Glomerular endothelial cell (primary cell): ENCODE measurements around the gene PLG. TPM values are rescaled to one million over a fixed set of nuclear protein-coding genes. Genes with fewer than 3 reads are reported as not detected.
"Not testable (repeated sequence)": the region's sequence is repeated elsewhere in the genome, so short reads cannot be mapped to it uniquely, and the experiment has no call there.

Experiments
- DNase-seq: peaks from one replicate; pipeline ENCODE4 v3.0.0-alpha.2; 2011; ENCODE audit warnings: low read depth, low spot score; ENCODE audit errors: extremely low read depth
- total RNA-seq: library from RNA; depleted of rRNA; stranded (reverse); fragments of >200 nt; gene quantifications from 2 replicates; pipeline ENCODE4 v1.2.3, GENCODE V29; 2015

PLG gene
- total RNA-seq, result not detected in 2 replicates

DNA sequence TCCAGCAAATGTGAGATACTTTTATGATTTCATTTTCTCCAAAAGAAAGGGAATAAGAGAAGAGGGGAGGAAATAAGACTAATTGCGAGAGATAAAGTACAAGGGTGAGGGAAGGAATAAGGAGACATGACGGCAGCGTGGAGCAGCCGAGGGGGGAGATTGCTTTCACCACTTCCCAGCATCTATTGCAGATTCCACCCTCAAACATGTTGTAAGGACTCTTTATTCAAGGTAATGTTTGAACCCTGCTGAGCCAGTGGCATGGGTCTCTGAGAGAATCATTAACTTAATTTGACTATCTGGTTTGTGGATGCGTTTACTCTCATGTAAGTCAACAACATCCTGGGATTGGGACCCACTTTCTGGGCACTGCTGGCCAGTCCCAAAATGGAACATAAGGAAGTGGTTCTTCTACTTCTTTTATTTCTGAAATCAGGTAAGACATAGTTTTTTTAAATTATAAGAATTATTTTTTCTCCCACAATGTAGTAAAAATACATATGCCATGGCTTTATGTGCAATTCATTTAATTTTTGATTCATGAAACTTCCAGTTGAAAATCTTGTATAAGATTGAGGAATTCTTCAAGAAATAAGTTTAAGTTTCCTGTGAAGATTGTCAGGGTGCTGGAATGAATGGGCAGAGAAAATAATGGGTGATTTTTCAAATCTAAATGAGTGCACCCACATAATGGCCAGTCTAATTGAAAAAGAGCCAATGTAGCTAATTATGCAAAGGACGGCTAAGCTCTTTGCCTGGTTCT lies at the start of gene PLG:
PLG (plus strand) TSS at position 327 of the 763 bp plus-strand sequence; CDS start at position 388, 61 bp downstream.
- DNase-seq, result not testable (repeated sequence)

DNA sequence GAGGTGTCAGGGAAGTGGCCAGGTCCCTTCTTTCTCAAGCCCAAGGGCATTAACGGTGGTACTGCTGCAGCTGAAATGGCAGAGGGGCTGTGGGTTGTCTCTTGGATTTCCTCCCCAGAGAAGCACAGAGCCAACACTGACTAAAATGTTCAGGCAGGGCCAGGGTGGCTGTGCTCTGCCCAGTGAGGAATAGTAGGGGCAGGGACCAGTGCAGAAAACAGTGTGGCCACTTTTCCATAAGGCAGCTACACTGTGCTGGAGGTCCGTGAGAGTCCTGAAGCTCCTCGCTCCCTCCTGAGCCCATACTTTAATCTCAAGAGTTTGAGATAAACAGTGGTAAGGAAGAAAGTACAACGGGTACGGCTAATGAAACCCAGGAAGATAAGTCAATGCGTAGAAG lies 42.5 kb upstream of the PLG start:
- no peak for DNase-seq

DNA sequence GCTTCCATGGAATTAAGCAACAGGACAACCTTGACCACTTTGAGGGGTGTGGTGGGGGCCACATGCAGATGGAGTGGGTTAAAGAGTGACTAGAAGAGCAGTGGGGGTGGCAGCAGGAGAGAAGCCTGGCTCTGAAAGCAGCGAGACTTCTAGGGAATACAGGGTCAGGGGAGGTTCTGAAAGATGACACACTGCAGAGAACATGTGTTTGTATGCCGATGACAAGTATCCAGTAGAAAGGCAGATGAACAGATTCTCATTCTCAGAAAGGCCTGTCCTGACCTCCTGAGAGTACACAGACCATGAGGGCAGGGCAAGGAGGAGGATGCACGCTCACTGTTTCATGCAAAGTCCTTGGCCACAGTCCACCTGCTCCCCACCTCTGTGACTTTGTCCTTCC lies 40.8 kb upstream of the PLG start:
- no peak for DNase-seq

DNA sequence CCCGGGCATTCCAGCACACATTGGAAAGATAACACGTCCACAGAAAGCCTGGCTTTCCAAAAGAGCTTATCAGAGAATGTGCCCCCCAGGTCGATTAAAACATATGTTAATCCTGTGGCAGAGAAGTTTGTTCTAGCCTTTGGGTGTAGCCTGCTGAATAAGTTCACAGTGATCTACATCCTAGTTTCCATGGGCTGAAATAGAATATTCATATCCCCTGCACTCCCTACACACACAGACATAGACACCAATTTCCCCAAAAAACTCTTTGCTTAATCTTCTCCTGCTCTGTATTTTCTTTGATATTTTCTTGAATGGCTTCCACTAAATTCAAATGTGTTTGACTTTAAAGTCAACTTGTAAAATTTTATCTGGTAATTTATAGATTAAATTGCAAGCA lies 39.6 kb upstream of the PLG start:
- no peak for DNase-seq

DNA sequence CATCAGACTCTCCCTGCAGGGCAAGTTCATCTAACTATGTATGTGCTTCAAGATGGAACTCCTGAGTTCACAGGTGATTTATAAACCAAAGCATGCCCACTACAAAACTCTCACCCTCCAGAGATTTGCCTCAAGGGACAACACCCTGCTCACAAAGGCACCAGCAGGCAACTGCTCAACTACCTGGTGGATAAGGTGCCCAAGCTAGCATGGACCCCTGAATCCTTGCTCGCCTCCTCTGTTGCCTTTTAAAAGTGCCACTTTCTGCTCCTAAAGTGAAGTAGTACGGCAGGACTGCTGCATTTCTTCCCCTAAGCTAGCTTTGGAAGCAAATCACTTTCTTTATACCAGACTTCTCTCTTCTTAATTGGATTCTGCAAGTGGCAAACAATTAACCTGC lies 39.2 kb upstream of the PLG start:
- no peak for DNase-seq

DNA sequence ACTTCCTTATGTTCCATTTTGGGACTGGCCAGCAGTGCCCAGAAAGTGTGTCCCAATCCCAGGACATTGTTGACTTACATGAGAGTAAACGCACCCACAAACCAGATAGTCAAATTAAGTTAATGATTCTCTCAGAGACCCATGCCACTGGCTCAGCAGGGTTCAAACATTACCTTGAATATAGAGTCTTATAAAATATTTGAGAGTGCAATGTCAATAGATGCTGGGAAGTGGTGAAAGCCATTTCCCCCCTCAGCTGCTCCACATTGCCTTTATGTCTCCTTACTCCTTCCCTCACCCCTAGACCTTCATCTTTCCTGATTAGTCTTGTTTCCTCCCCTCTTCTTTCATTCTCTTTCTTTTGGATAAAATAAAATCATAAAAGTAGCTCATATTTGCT lies 37.8 kb upstream of the PLG start, which contains the start of gene LPA:
LPA (minus strand) TSS at position 78 of the 400 bp plus-strand sequence; CDS start at position 17, 61 bp downstream.
- not testable (repeated sequence) for DNase-seq

DNA sequence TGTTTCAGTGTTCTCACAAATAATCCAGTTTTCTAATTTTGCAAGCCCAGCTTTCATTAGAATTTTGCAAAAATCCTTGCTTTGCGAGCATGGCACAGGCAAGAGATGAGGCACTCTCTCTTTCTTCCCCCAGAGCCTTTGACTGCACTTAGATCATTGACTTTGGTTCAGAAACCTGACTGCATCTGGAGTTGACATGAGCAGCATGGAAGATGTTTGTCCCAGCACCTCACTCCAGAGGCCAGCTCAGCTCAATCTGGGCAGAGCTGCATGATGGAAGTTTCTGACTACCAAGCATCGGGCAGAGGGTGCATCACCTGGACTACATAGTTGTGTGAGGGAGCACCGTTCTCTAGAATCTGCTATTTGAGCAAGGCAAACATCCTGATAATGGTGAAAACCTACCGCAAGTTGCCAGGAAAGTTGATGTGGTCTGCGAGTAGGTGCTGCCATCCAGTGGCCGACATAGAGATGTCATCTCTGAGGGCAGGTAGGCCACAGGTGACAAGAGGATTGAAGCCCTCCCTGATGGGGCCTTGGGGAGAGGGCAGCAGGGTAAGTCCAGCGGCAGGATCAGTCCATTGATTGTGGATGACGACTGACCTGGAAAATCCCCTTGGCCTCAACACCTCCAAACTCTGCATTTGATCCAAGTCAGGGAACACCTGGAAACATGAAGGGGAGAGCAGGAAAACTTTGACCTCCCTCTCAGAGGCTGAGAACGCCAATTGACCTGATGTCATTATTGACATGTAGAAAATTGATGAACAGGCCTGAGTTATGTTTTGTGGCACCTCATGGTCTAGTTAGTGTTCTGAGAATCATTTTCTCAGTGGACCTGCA lies 34.2 kb upstream of the PLG start:
- no peak for DNase-seq

DNA sequence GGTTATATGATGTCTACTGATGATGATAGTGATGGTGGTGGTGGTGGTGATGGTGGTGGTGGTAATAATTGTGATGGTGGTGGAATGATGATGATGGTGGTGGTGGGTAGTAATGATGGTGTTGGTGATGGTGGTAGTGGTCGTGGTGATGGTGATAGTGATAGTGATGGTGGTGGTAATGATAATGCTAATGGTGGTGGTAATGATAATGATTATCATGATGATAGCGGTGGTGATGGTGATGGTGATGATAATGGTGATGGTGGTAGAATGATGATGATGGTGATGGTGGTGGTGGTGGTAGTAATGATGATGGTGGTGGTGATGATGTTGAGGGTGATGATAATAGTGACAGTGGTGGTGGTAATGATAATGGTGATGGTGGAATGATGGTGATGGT lies 33.5 kb upstream of the PLG start:
- no peak for DNase-seq

DNA sequence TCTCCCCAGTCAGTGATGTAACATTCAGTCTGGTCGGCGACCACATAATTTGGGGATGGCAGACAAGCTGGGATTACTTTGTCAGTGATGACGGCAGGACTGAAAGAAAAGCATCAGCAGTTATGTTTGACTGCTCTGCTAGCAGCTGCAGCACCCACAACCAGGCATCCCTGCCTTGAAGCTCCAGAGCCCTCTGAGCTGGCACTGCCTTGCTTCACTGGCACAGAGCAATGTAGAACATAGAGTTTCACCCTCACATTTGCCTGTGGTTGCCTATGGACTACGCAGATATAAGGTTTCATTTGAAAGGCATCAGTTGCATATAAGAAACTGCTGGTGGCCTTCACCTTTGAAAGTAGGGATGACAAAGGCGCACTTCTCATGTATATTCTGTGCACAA lies 25.6 kb upstream of the PLG start:
- DNase-seq, result not testable (repeated sequence)

DNA sequence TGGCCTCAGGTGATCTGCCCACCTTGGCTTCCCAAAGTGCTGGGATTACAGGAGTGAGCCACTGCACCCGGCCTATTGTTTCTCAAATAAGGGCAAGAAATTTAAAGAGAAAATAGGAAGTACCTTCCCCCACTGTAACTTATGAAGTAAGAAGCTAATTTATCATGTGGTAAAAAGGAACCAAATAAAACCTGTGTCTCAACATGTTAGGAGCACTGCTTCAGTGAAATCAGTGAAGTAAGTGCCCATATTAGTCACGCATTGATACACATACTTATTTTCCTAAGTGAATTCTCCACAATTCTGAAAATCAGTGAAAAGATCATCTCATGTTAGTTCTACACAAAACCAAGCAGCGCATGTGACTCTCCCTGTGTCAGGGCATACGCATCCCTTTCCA lies 23.8 kb upstream of the PLG start:
- DNase-seq, result no peak

DNA sequence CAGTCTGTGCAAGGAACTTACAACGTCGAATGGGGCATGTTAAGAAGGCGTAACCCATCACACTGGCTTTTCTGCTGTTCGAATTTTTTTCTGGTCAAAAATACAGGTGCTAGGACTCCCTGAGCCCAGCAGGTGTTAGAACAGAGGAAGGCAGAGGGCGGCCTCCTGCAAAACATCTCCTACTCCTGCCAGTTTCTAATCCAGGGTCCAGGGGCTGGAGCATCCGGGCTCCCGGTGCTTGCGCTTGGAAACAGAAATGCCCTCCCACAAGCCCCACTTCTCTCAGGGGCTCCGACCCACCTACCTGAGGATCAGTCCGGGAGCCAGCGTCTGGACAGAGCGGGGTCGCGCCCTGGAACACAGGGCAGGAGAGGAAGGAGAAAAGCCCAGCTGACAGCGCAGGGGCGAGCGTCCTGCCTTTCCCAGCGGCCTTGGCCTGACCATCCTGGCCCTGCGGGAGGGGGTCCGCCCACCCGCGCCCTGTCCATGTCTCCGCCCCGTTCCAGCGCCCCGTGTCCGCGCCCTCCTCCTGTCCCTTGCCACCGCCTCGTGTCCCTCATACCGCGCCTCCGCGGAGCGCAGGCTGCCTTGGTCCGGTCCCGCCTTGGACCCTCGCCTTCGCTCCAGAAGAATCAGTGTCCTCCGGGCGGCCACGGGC lies 23.2 kb upstream of the PLG start:
- DNase-seq, result no peak

DNA sequence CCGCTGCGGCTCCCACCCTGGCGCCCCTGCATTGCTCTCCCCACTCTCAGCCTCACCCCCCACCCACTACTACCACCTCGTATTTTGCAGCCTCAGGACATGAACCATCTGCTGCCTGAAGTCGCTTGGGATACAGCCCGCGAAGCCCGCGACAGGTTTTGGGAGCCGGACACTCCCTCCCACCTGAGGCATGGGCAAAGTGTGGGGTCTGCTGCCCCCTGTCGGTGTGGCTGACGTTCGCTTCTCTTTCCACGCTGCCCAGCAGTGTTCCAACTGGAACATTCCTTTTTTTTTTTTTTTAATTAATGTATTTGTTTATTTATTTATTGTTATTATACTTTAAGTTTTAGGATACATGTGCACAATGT lies 22.7 kb upstream of the PLG start:
- no peak for DNase-seq

DNA sequence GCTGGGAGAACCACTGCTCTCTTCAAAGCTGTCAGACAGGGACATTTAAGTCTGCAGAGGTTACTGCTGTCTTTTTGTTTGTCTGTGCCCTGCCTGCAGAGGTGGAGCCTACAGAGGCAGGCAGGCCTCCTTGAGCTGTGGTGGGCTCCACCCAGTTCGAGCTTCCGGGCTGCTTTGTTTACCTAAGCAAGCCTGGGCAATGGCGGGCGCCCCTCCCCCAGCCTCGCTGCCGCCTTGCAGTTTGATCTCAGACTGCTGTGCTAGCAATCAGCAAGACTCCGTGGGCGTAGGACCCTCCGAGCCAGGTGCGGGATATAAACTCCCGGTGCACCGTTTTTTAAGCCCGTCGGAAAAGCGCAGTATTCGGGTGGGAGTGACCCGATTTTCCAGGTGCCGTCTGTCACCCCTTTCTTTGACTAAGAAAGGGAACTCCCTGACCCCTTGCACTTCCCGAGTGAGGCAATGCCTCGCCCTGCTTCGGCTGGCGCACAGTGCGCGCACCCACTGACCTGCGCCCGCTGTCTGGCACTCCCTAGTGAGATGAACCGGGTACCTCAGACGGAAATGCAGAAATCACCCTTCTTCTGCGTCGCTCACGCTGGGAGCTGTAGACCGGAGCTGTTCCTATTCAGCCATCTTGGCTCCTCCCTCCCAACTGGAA lies 16.8 kb upstream of the PLG start:
- DNase-seq, result not testable (repeated sequence)

DNA sequence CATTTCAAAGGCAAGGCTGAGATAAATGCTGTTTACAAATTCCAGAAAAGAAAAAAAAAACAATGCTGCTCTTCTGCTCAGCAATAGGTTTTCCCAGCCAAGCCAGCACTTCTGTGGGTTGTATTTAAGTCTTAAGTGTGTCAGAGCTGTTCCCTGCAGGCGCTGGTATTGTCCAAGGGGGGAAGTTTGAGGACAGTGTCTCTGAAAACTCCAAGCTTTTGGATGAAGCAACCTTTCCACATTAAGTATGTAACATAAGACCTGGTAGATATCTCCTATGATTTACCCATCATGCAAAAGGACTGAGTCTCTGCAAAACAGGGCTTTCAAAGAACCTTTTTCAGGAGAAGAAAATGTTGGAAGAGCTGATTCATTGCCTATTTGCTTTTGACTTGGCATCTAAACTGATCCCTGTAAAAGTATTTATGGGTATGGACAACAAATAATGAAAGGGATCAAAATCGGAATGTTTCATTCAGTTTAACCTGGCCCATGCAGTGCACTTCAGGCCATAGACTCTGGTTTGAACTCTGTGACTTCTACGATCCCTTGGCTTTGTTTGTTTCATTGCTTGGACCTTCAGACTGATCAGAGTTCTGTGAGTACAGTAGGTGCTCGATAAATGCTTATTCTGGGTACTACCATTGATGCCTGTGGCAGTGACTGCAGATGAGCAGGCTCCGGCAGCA lies 16.1 kb upstream of the PLG start:
- no peak for DNase-seq

DNA sequence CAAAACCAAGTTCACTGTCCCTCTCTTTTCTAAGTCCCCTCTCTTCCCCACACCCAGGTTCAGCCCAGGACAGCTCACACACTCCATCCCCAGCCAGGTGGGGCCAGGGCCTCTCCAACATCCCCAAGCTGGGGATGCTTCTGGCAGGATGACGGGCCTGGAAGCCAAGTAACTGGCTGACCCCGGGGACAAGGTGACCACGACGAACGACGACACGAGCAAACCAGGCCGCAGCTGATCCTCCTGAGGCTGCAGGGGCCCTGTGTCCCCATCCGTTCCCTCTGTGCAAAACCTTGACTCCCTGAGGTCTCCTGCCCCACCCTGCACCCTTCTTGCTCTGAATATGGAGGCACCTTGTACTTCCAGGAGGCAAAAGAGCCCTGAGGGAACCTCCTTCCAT lies 11.6 kb upstream of the PLG start:
- DNase-seq, result no peak

DNA sequence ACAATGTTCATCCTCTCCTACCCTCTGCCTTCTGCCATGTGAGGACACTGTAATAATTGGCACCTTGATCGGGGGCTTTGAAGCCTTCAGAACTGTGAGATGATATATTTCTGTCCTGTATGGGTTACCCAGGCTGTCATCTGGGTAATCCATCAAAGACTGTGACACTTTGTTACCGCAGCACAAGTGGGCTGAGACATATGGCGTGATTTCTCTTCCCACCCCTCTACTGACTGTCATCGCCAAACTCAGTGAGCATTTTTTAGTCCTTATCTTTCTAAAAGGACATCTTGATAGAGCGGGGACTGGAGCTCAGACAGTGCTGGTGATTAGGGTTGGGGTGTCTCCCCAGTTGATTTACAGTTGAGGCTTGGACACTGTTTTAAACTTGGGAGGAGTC lies 10.4 kb upstream of the PLG start:
- DNase-seq, result no peak

DNA sequence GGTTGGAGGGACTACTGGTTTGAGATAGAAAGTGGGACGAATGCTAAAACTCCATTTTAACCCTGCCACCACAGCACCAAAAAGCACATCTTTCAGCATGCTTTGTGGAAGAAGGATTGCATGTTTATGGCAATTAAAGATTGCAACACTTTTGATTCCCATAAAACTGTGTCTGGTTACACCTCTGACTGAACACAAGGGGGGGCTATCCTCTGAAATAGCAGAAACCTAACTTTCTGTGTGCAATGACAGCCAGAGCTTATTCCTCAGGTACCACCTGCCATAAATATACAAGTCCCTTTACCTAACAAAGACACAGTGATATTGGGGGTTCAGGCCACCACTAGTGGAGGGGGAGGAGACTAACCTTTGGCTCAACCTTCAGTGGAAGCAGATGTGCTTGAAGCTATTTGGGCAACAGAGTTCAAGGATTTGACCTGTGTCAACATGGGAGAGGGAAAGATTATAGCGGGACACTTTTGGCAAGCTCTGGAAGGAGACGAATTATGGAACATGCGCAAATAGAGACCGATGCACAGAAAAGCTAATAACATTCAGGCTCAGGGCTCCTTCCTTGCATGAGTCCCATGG lies 9.6 kb upstream of the PLG start:
- DNase-seq, result no peak

DNA sequence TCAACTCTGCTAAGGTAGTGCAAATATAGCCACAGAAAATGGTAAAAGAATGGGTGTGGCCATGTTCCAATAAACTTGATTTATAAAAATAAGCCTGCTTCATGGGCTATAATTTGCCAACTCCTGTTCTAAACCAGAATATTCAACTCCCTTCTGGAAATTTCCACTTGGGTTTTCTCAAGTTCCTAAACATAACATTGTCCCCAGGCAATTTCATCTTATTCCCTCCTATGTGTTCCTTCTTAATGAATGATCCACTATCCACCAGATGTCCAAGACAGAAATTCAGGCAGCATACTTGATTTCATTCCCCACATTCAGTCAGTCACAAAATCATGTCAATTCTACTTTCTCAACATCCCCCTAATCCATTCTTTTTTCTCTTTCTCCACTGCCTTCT lies 7.0 kb upstream of the PLG start:
- not testable (repeated sequence) for DNase-seq

DNA sequence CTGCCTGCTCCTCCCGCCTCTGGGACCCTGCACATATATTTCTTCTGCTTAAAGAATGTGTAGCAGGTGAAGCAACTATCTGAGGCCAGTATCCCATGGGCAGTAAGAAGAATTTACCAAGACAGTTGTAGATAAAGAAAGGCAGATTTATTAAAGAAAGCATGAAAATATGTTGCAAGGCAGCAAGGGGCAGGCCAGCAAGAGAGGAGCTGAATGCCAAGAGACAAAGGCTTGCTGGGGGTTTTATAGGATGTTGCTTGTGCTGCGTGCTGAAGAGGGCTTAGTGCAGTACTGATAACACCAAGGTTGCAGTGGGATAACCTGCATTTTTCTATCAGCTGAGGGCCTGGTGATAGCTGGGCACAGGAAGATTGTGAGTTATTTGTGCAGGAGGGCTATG lies 6.4 kb upstream of the PLG start:
- not testable (repeated sequence) for DNase-seq

DNA sequence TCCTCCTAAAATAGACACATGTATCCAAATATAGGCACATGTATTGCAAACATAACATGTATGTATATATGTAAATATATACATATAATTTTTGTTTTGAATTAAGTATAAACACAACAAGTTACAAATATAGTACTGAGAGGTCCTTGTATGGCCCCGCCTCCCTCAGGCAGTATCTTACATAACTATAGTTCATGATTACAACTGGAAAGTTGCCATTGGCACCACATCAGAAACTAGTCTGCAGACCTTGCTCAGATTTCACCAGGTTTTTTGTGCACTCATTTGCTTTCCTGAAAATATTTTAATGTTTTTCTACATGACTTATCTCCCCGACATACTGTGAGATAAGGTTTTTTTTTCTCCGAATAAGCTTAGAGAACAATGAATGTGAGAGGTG lies 5.2 kb upstream of the PLG start:
- DNase-seq, result not testable (repeated sequence)
